GM12865 (cell line): ENCODE data around the gene MCMBP.
"Not testable (repeated sequence)": the region's sequence is repeated elsewhere in the genome, so short reads cannot be mapped to it uniquely, and the experiment has no call there.

Experiments
- DNase-seq: peaks from one replicate; pipeline ENCODE4 v3.0.0; 2010; ENCODE audit warnings: low read depth
- H3K4me3 ChIP-seq: 2 replicates; pipeline ENCODE4 v1.5.1; 2011; ENCODE audit warnings: mild to moderate bottlenecking, low read depth, low read length, control low read depth
- TF ChIP-seq, protein P1 (sequence below): IDR thresholded peaks from 2 replicates; pipeline ENCODE4 v1.5.1; 2011; ENCODE audit warnings: low read length, control low read depth, low read depth, inconsistent platforms; ENCODE audit not compliant: insufficient read depth; ENCODE audit errors: missing control alignments

Gene MCMBP

DNA sequence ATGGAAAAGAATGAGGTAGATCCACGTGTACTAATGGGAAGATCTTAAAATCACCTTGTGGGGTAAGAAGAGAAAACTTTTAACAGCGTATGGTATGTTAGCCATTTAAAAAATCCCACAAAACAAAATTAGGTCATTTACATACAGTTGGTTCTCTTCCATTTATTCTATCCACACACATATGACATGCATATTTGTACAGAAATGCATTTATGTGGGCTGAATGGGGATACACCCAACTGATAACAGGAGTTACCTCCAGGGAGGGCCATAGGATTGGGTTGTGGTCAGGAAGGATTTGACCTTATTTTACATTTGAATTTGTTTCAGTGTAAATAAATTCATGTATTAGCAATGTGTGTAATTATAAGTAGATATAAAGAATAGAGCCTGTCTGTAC lies 71.5 kb downstream of the MCMBP start:
- H3K4me3 ChIP-seq: no peak overlapping the region
- no peak for DNase-seq
- TF ChIP-seq, protein P1, sequence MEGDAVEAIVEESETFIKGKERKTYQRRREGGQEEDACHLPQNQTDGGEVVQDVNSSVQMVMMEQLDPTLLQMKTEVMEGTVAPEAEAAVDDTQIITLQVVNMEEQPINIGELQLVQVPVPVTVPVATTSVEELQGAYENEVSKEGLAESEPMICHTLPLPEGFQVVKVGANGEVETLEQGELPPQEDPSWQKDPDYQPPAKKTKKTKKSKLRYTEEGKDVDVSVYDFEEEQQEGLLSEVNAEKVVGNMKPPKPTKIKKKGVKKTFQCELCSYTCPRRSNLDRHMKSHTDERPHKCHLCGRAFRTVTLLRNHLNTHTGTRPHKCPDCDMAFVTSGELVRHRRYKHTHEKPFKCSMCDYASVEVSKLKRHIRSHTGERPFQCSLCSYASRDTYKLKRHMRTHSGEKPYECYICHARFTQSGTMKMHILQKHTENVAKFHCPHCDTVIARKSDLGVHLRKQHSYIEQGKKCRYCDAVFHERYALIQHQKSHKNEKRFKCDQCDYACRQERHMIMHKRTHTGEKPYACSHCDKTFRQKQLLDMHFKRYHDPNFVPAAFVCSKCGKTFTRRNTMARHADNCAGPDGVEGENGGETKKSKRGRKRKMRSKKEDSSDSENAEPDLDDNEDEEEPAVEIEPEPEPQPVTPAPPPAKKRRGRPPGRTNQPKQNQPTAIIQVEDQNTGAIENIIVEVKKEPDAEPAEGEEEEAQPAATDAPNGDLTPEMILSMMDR: no peak

DNA sequence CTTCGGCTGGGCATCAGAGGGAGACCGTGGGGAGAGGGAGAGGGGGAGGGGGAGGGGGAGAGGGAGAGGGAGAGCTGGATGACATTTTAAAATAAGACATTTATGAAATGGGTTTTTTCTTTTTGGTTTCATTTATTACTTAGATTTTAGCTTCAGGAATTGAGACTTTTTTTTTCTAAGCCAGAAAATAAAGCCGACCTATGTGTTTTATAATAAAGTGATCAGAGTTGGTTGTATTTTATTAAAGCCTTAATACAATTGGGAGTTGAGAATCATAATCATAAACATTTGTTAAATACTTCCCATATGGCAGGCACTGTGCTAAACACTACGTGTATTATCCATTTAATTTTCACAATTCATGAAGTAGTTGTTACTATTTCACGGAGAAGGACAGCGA lies 76.6 kb downstream of the MCMBP start:
- no peak for DNase-seq

DNA sequence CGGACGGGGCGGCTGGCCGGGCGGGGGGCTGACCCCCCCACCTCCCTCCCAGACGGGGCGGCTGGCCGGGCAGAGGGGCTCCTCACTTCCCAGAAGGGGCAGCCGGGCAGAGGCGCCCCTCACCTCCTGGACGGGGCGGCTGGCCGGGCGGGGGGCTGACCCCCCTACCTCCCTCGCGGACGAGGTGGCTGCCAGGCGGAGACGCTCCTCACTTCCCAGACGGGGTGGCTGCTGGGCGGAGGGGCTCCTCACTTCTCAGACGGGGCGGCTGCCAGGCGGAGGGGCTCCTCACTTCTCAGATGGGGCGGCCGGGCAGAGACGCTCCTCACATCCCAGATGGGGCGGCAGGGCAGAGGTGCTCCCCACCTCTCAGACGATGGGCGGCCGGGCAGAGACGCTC lies 77.5 kb downstream of the MCMBP start:
- not testable (repeated sequence) for DNase-seq, H3K4me3 ChIP-seq

More for the DNA sequence above, 76.6 kb downstream of the MCMBP start:
- TF ChIP-seq, protein P1: no peak
- no peak overlapping the region for H3K4me3 ChIP-seq

DNA sequence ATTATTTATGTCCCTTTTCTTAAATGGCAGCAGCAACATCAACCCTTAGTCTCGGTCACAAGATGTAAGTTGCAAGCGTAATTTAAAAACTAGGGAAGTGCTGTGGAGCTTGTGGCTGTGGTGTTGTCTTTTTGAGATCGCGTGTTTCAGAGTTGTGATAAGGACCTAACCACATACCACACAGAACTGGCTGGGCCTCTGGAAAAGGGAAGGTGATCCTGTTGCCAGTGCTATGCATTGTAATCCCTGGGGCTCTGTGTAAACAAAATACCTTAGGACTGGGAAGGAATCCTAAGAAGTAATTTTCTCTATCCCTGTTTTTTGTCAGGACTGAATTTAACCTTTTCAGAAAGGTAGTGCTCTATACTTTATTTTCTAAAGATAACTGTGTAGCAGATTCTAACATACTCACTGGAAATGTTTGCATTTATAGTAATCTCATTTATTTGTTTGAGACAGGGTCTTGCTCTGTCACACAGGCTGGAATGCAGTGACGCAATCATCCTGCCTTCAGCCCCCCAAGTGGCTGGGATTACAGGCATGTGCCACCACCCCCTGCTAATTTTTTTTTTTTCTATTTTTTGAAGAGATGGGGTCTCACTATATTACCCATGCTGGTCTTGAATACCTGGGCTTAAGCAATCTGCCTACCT lies 86.4 kb downstream of the MCMBP start:
- no peak overlapping the region for H3K4me3 ChIP-seq
- no peak for DNase-seq
- TF ChIP-seq, protein P1: no peak

DNA sequence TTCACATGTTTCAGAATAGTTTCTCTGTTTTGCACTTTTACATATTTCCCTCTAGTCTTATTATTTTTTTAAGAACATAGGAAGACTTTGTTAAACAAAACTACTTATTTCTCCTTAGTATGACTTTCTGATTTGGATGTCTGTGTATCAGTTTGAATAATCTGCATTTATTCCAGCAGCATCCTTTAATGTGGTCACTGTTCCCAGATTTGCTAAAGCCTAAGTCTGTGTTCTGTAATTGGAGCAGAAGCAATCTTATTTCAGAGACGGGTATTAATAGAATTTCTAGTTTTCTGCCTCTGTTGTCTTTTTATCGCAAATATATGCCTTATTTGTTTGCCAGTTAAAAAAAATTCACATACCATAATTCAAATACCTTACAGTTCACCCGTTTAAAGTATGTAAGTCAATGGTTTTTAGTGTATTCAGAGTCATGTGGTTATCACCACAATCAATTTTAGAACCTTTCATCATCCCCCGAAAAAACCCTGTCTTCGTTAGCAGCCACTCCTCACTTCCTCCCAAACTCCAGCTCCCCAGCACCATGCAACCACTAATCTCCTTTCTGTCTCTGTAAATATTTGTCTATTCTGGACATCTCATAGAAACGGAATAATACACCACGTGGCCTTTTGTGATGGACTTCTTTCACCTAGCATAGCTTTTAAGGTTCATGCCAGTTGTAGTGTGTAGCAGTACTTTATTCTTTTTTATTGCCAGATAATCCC lies 88.1 kb downstream of the MCMBP start:
- H3K4me3 ChIP-seq: no peak overlapping the region
- DNase-seq: peak; percentile 73
- TF ChIP-seq, protein P1: no peak

DNA sequence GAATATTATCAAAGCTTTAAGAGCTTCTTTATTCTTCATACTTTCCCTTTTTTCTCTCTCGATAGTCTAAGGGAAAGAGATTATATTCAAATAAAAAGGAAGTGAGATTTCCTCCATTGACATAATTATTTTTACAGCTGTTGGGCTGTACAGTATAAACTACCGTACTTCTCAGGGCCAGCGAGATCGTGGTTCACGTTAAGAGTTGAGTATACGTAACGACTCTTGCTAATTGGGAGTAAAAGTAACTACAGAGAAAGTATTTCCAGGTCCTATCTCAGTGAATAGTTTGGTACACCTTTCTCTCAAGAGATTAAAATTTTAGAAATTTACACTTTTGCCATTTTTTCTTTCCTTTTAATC lies 89.0 kb downstream of the MCMBP start:
- TF ChIP-seq, protein P1: no peak
- DNase-seq: peak; percentile 23
- H3K4me3 ChIP-seq: no peak overlapping the region

DNA sequence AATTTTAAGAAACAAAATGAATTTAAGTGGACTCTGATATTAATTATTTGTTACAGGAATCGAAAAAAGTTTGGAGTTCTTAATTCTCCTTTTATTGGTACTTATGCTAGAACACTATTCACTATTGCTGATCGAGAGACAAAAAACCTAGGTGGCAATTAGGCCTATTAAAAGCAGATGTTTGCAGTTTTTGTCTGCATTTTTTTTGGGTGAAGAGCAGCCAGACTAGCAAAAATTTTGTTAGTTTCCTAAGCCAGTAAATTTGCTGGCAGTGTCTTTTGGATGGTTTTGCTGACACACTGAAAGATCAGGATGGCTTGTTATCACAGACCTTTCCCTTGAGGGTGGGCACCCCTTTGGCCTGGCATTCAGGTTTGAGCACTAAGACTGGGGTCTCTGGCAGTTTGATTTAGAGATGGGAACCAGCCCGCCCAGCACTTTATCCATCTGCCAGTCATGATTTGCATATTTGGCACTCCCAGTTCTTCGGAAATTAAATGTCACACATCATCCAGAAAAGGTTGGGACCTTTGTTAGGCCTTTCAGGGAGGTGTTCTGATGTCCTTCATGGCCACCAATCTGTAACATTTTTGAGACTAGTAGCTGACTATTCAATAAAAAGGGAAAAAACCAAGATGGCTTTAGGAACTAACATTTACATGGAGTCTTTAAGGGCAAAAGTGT lies 89.5 kb downstream of the MCMBP start:
- TF ChIP-seq, protein P1: no peak
- DNase-seq: no peak
- no peak overlapping the region for H3K4me3 ChIP-seq
